ENCODE results near the gene USP28.

USP28 gene

GRCh38 chr11:113831314-113831713 lies 44.1 kb downstream of the USP28 start:
- TF ChIP-seq, protein P1, sequence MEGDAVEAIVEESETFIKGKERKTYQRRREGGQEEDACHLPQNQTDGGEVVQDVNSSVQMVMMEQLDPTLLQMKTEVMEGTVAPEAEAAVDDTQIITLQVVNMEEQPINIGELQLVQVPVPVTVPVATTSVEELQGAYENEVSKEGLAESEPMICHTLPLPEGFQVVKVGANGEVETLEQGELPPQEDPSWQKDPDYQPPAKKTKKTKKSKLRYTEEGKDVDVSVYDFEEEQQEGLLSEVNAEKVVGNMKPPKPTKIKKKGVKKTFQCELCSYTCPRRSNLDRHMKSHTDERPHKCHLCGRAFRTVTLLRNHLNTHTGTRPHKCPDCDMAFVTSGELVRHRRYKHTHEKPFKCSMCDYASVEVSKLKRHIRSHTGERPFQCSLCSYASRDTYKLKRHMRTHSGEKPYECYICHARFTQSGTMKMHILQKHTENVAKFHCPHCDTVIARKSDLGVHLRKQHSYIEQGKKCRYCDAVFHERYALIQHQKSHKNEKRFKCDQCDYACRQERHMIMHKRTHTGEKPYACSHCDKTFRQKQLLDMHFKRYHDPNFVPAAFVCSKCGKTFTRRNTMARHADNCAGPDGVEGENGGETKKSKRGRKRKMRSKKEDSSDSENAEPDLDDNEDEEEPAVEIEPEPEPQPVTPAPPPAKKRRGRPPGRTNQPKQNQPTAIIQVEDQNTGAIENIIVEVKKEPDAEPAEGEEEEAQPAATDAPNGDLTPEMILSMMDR (IDR thresholded peaks at IDR 0.05; ENCODE audit: unreplicated experiment in 3 of 3): no peak
- H3K4me1 Mint-ChIP-seq: no peaks in the 10 kb centered on the region
- no peaks in the 10 kb centered on the region for H3K9me3 Mint-ChIP-seq
- H3K27me3 Mint-ChIP-seq (ENCODE audit: low read depth): no peaks in the 10 kb centered on the region
- no peak overlapping the region for H3K4me3 Mint-ChIP-seq
- H3K27ac Mint-ChIP-seq: no peak overlapping the region
- peaks cover 44% of the 10 kb centered on the region for H3K36me3 Mint-ChIP-seq (ENCODE audit: low read depth)

- no peaks in the 10 kb centered on the region for H3K27me3 Mint-ChIP-seq (ENCODE audit: low read depth)
- H3K4me3 Mint-ChIP-seq: no peak overlapping the region
- TF ChIP-seq, protein P1 (IDR thresholded peaks at IDR 0.05; ENCODE audit: unreplicated experiment in 3 of 3): no peak
- no peak overlapping the region for H3K27ac Mint-ChIP-seq
- peaks cover 9% of the 10 kb centered on the region for H3K9me3 Mint-ChIP-seq
- H3K36me3 Mint-ChIP-seq (ENCODE audit: low read depth): peaks cover 52% of the 10 kb centered on the region
- no peaks in the 10 kb centered on the region for H3K4me1 Mint-ChIP-seq
Measured at GRCh38 chr11:113829751-113830150, 45.6 kb downstream of the USP28 start.

- no peak overlapping the region for H3K27ac Mint-ChIP-seq
- no peak overlapping the region for H3K4me3 Mint-ChIP-seq
- peaks cover 66% of the 10 kb centered on the region for H3K36me3 Mint-ChIP-seq (ENCODE audit: low read depth)
- H3K27me3 Mint-ChIP-seq (ENCODE audit: low read depth): no peaks in the 10 kb centered on the region
- peaks cover 13% of the 10 kb centered on the region for H3K9me3 Mint-ChIP-seq
- H3K4me1 Mint-ChIP-seq: no peaks in the 10 kb centered on the region
- TF ChIP-seq, protein P1 (IDR thresholded peaks at IDR 0.05; ENCODE audit: unreplicated experiment in 3 of 3): no peak
Measured at GRCh38 chr11:113828191-113828590, 47.2 kb downstream of the USP28 start.

DNA sequence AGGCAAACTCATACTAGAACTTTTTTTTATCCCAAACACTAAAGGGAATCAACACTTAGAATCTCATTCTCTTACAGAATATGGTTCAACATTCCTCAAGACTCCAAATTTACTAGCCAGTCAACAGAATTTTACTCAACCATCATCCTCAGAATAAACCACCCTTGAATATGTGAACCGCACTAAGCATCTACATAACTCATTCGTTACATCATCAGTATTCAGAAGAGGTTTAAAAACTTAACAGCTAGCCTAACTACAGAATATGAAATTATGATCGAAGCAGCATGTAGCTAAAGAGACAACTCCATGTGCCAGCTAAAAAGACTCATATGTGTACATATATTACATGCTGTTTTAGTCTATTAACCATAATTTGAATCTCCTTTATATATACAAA lies 47.9 kb downstream of the USP28 start:
- H3K36me3 Mint-ChIP-seq (ENCODE audit: low read depth): peaks cover 70% of the 10 kb centered on the region
- no peak overlapping the region for H3K4me3 Mint-ChIP-seq
- no peaks in the 10 kb centered on the region for H3K27me3 Mint-ChIP-seq (ENCODE audit: low read depth)
- TF ChIP-seq, protein P1 (IDR thresholded peaks at IDR 0.05; ENCODE audit: unreplicated experiment in 3 of 3): no peak
- H3K4me1 Mint-ChIP-seq: no peaks in the 10 kb centered on the region
- peaks cover 13% of the 10 kb centered on the region for H3K9me3 Mint-ChIP-seq
- H3K27ac Mint-ChIP-seq: no peak overlapping the region

DNA sequence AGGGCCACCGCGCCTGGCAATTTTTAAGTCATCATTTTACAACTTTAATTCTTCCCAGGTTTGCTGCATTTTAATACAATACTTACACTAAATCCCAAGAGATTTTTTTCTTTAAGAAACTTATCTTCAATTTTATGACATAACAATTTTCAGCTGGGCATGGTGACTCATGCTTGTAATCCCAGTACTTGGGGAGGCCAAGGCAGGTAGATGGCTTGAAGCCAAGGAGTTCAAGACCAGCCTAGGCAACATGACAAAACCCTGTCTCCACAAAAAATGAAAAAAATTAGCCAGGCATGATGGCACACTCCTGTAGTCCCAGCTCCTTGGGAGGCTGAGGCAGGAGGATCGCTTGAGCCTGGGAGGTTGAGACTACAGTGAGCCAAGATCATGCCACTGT lies 56.9 kb downstream of the USP28 start:
- Mint-ChIP-seq H3K9me3 (no peaks in the 10 kb centered on the region), H3K4me3 (no peak overlapping the region), H3K36me3 (ENCODE audit: low read depth) (peaks cover 70% of the 10 kb centered on the region), H3K27ac (no peak overlapping the region), H3K27me3 (ENCODE audit: low read depth) (no peaks in the 10 kb centered on the region), H3K4me1 (no peaks in the 10 kb centered on the region)
- TF ChIP-seq, protein P1 (IDR thresholded peaks at IDR 0.05; ENCODE audit: unreplicated experiment in 3 of 3): no peak

GRCh38 chr11:113817626-113818025 lies 57.7 kb downstream of the USP28 start:
- H3K27ac Mint-ChIP-seq: no peak overlapping the region
- TF ChIP-seq, protein P1 (IDR thresholded peaks at IDR 0.05; ENCODE audit: unreplicated experiment in 3 of 3): no peak
- H3K4me3 Mint-ChIP-seq: no peak overlapping the region
- peaks cover 66% of the 10 kb centered on the region for H3K36me3 Mint-ChIP-seq (ENCODE audit: low read depth)
- H3K4me1 Mint-ChIP-seq: no peaks in the 10 kb centered on the region
- no peaks in the 10 kb centered on the region for H3K9me3 Mint-ChIP-seq
- no peaks in the 10 kb centered on the region for H3K27me3 Mint-ChIP-seq (ENCODE audit: low read depth)
